SK-N-SH (cell line): ENCODE data around the gene STIM2. TPM values are rescaled to one million over a fixed set of nuclear protein-coding genes. Genes with fewer than 3 reads are reported as not detected.

Experiments used
- CTCF ChIA-PET: fragments of 300-600, 350-600 bp; formaldehyde crosslinking; extraction: SDS; loops from one replicate; lab custom pipeline; 2021; lab: Yijun Ruan, JAX
- POLR2A ChIA-PET: fragments of 350-600 bp; sonication (Branson Sonifier 250); formaldehyde crosslinking; extraction: SDS; loops from one replicate; lab custom pipeline; 2020; ENCODE audit warnings: antibody characterized with exemption, inconsistent platforms; lab: Yijun Ruan, JAX
- DNase-seq: peaks from one replicate; pipeline ENCODE4 v3.0.0; 2012
- H2AFZ ChIP-seq: fragments of 200-600 bp; sonication (generic); 2 replicates; pipeline ENCODE4 v1.8.1; 2016; ENCODE audit warnings: antibody characterized with exemption, mild to moderate bottlenecking, low read depth
- H3F3A ChIP-seq: fragments of 200-600 bp; sonication (generic); replicated peaks from 2 replicates; pipeline ENCODE3; 2016; ENCODE audit warnings: antibody characterized with exemption, mild to moderate bottlenecking; ENCODE audit not compliant: insufficient read depth
- H3K27ac ChIP-seq, 2 experiments: fragments of 200-500 bp in 1 of 2; fragments of 200-600 bp in 1 of 2; sonication (Bioruptor generic) in 1 of 2; sonication (generic), shearing (Covaris generic) in 1 of 2; 2 replicates each; pipeline versions ENCODE4 v1.5.1 to v1.6.1; 2014 to 2016; ENCODE audit warnings: low read depth in 2 of 2, inconsistent platforms in 1 of 2, low read length in 1 of 2, mild to moderate bottlenecking in 1 of 2, mixed read lengths in 1 of 2
- H3K27me3 ChIP-seq: fragments of 200-600 bp; sonication (generic), shearing (Covaris generic); 2 replicates; pipeline ENCODE4 v1.6.1; 2016; ENCODE audit warnings: mixed run types; ENCODE audit not compliant: insufficient read depth
- H3K36me3 ChIP-seq, 2 experiments: fragments of 200-500 bp in 1 of 2; fragments of 200-600 bp in 1 of 2; sonication (Bioruptor generic) in 1 of 2; sonication (generic) in 1 of 2; replicated peaks in 1 of 2; 2 replicates each; pipeline versions ENCODE3 to v1.5.1; 2014 to 2016; ENCODE audit warnings: low read length in 1 of 2, mild to moderate bottlenecking in 1 of 2; ENCODE audit not compliant: insufficient read depth in 2 of 2, control insufficient read depth in 1 of 2
- H3K4me1 ChIP-seq, 2 experiments: fragments of 200-500 bp in 1 of 2; fragments of 200-600 bp in 1 of 2; sonication (Bioruptor generic) in 1 of 2; sonication (generic), shearing (Covaris generic) in 1 of 2; 2 replicates each; pipeline versions ENCODE4 v1.5.1 to v1.6.1; 2014 to 2016; ENCODE audit warnings: low read depth in 1 of 2, low read length in 1 of 2, mixed run types in 1 of 2; ENCODE audit not compliant: insufficient read depth in 2 of 2, control insufficient read depth in 1 of 2
- H3K4me2 ChIP-seq: fragments of 200-600 bp; sonication (generic), shearing (Covaris generic); 2 replicates; pipeline ENCODE4 v1.6.1; 2017; ENCODE audit warnings: mixed run types
- H3K4me3 ChIP-seq, 2 experiments: fragments of 200-500 bp in 1 of 2; fragments of 200-600 bp in 1 of 2; sonication (Bioruptor generic) in 1 of 2; sonication (generic), shearing (Covaris generic) in 1 of 2; 2 replicates each; pipeline versions ENCODE4 v1.5.1 to v1.8.1; 2014 to 2016; ENCODE audit warnings: low read depth in 2 of 2, inconsistent platforms in 1 of 2, low read length in 1 of 2, mild to moderate bottlenecking in 1 of 2, mixed read lengths in 1 of 2, moderate library complexity in 1 of 2
- H3K79me2 ChIP-seq: fragments of 200-600 bp; sonication (generic); 2 replicates; pipeline ENCODE4 v1.8.1; 2017; ENCODE audit warnings: mild to moderate bottlenecking; ENCODE audit not compliant: insufficient read depth
- H3K9ac ChIP-seq: fragments of 200-600 bp; sonication (generic); 2 replicates; pipeline ENCODE4 v1.6.1; 2017; ENCODE audit warnings: mixed run types
- H3K9me2 ChIP-seq: fragments of 200-600 bp; sonication (generic); 2 replicates; pipeline ENCODE4 v1.6.1; 2017; ENCODE audit warnings: mixed run types
- H3K9me3 ChIP-seq: fragments of 200-600 bp; sonication (generic); 2 replicates; pipeline ENCODE4 v1.6.1; 2017; ENCODE audit warnings: mixed run types, mild to moderate bottlenecking, moderate library complexity
- H4K20me1 ChIP-seq: fragments of 200-600 bp; sonication (generic); 2 replicates; pipeline ENCODE4 v1.6.1; 2017; ENCODE audit warnings: mild to moderate bottlenecking, mixed run types; ENCODE audit not compliant: insufficient read depth
- EP300 ChIP-seq, 2 experiments: IDR thresholded peaks; 2 replicates each; pipeline versions ENCODE4 v1.4.0 to v1.6.1; 2012; ENCODE audit warnings: borderline replicate concordance in 1 of 2, low read depth in 1 of 2, low read length in 1 of 2
- EZH2phosphoT487 ChIP-seq: fragments of 200-600 bp; sonication (generic); IDR thresholded peaks from 2 replicates; pipeline ENCODE4 v1.6.1; 2017; ENCODE audit warnings: low read depth, mixed run types, mild to moderate bottlenecking, antibody characterized with exemption, moderate library complexity, borderline replicate concordance
- FOSL2 ChIP-seq: IDR thresholded peaks from 2 replicates; pipeline ENCODE4 v1.4.0; 2012; ENCODE audit warnings: low read depth, mild to moderate bottlenecking, moderate library complexity, borderline replicate concordance
- GABPA ChIP-seq: IDR thresholded peaks from 2 replicates; pipeline ENCODE4 v1.4.0; 2012; ENCODE audit warnings: low read depth, mild to moderate bottlenecking
- GATA2 ChIP-seq: sonication (generic); formaldehyde crosslinking; IDR thresholded peaks from 2 replicates; pipeline ENCODE4 v1.5.0; 2020; ENCODE audit warnings: mild to moderate bottlenecking, missing genetic modification reagents
- IRF3 ChIP-seq: fragments of 150-350 bp; IDR thresholded peaks from 2 replicates; pipeline ENCODE4 v1.6.1; 2016; ENCODE audit warnings: mild to moderate bottlenecking, low read depth, low read length
- MEF2A ChIP-seq: IDR thresholded peaks from 2 replicates; pipeline ENCODE4 v1.4.0; 2012; ENCODE audit warnings: low read depth, borderline replicate concordance
- NFIC ChIP-seq: IDR thresholded peaks from 2 replicates; pipeline ENCODE4 v1.4.0; 2012; ENCODE audit warnings: borderline replicate concordance
- RXRA ChIP-seq: IDR thresholded peaks from 2 replicates; pipeline ENCODE4 v1.4.0; 2012; ENCODE audit warnings: low read depth, mild to moderate bottlenecking, borderline replicate concordance
- SMC3 ChIP-seq: IDR thresholded peaks from 2 replicates; pipeline ENCODE4 v1.6.1; 2012; ENCODE audit warnings: low read depth, low read length, improper control_type of control experiment
- TAF1 ChIP-seq: IDR thresholded peaks from 2 replicates; pipeline ENCODE4 v1.6.1; 2012; ENCODE audit warnings: low read depth, mild to moderate bottlenecking, low read length, moderate library complexity, borderline replicate concordance
- TCF12 ChIP-seq: IDR thresholded peaks from 2 replicates; pipeline ENCODE4 v1.4.0; 2012
- USF1 ChIP-seq: IDR thresholded peaks from 2 replicates; pipeline ENCODE4 v1.4.0; 2012; ENCODE audit warnings: low read depth, borderline replicate concordance
- YY1 ChIP-seq: IDR thresholded peaks from 2 replicates; pipeline ENCODE4 v1.4.0; 2012; ENCODE audit warnings: low read depth, mild to moderate bottlenecking
- WGBS: methylation state at CpG from one replicate; pipeline ENCODE4 v1.1.6; 2017; ENCODE audit warnings: low lambda C conversion rate; 5-methylcytosine and 5-hydroxymethylcytosine counted together
- polyA plus RNA-seq, 3 experiments: library from polyadenylated mRNA; depleted of rRNA; stranded (reverse); fragments of >200 nt; gene quantifications; 2 replicates each; pipeline ENCODE4 v1.2.3, GENCODE V29; 2012
- TF ChIP-seq, protein P1 (sequence below): IDR thresholded peaks from 2 replicates; pipeline ENCODE4 v1.6.1; 2012; ENCODE audit warnings: mild to moderate bottlenecking, low read depth, low read length, moderate library complexity
- TF ChIP-seq, protein P2 (sequence below): fragments of 150-350 bp; IDR thresholded peaks from 2 replicates; pipeline ENCODE4 v1.6.1; 2017; ENCODE audit warnings: antibody characterized with exemption, low read length, low read depth, borderline replicate concordance
- TF ChIP-seq, protein P3 (sequence below): IDR thresholded peaks from 2 replicates; pipeline ENCODE4 v1.4.0; 2012; ENCODE audit warnings: low read depth, borderline replicate concordance

The STIM2 gene
- polyA plus RNA-seq, 1 of the 3 experiments (the other 2 are of a cell fraction), result 14.7 TPM

DNA sequence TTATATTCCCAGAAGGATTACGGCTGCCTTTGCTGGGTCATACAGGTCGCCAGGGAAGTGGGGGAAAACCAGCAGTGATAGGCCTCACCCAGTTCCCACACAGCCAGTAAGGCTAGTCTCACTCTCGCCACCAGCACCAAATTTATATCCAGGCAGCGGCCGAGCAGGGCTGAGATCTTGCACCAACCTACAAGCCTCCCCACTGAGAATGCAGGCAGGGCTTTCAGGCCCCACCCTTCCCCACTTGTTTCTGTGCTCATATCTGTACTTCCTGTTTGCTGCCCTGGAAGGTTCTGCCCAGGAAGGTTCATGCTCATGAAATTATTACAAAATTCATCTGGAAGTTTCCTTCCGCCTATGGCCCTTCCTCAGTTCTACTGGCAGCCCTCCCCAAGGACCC is 179.7 kb downstream of the STIM2 start:
- WGBS, result 58% methylated on average over 1 of the region's 6 CpGs
- H3K4me3 ChIP-seq, result no peak overlapping the region
- no peaks in the 10 kb centered on the region for H3K9me3 ChIP-seq
- DNase-seq, result no peak
- H4K20me1 ChIP-seq, result no peaks in the 10 kb centered on the region
- H3K9ac ChIP-seq, result no peak overlapping the region
- CTCF ChIA-PET, result no interaction called here
- H2AFZ ChIP-seq, result no peak overlapping the region
- no peaks in the 10 kb centered on the region for H3F3A ChIP-seq
- POLR2A ChIA-PET, result no interaction called here
- H3K9me2 ChIP-seq, result no peaks in the 10 kb centered on the region
- H3K27ac ChIP-seq, result no peak overlapping the region
- H3K79me2 ChIP-seq, result no peaks in the 10 kb centered on the region
- H3K36me3 ChIP-seq, result no peaks in the 10 kb centered on the region
- no peaks in the 10 kb centered on the region for H3K4me1 ChIP-seq
- TF ChIP-seq, protein P1, sequence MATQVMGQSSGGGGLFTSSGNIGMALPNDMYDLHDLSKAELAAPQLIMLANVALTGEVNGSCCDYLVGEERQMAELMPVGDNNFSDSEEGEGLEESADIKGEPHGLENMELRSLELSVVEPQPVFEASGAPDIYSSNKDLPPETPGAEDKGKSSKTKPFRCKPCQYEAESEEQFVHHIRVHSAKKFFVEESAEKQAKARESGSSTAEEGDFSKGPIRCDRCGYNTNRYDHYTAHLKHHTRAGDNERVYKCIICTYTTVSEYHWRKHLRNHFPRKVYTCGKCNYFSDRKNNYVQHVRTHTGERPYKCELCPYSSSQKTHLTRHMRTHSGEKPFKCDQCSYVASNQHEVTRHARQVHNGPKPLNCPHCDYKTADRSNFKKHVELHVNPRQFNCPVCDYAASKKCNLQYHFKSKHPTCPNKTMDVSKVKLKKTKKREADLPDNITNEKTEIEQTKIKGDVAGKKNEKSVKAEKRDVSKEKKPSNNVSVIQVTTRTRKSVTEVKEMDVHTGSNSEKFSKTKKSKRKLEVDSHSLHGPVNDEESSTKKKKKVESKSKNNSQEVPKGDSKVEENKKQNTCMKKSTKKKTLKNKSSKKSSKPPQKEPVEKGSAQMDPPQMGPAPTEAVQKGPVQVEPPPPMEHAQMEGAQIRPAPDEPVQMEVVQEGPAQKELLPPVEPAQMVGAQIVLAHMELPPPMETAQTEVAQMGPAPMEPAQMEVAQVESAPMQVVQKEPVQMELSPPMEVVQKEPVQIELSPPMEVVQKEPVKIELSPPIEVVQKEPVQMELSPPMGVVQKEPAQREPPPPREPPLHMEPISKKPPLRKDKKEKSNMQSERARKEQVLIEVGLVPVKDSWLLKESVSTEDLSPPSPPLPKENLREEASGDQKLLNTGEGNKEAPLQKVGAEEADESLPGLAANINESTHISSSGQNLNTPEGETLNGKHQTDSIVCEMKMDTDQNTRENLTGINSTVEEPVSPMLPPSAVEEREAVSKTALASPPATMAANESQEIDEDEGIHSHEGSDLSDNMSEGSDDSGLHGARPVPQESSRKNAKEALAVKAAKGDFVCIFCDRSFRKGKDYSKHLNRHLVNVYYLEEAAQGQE, result no peak
- TF ChIP-seq TCF12, result no peak
- no peak for TF ChIP-seq MEF2A
- no peak for TF ChIP-seq FOSL2
- no peak for TF ChIP-seq GABPA
- no peak for TF ChIP-seq EZH2phosphoT487
- TF ChIP-seq RXRA, result no peak
- TF ChIP-seq, protein P2, sequence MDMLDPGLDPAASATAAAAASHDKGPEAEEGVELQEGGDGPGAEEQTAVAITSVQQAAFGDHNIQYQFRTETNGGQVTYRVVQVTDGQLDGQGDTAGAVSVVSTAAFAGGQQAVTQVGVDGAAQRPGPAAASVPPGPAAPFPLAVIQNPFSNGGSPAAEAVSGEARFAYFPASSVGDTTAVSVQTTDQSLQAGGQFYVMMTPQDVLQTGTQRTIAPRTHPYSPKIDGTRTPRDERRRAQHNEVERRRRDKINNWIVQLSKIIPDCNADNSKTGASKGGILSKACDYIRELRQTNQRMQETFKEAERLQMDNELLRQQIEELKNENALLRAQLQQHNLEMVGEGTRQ, result no peak
- no peak for TF ChIP-seq TAF1
- no peak for TF ChIP-seq NFIC
- no peak for TF ChIP-seq IRF3
- no peak for TF ChIP-seq GATA2 (CRISPR knock-in tag)
- TF ChIP-seq, protein P3, sequence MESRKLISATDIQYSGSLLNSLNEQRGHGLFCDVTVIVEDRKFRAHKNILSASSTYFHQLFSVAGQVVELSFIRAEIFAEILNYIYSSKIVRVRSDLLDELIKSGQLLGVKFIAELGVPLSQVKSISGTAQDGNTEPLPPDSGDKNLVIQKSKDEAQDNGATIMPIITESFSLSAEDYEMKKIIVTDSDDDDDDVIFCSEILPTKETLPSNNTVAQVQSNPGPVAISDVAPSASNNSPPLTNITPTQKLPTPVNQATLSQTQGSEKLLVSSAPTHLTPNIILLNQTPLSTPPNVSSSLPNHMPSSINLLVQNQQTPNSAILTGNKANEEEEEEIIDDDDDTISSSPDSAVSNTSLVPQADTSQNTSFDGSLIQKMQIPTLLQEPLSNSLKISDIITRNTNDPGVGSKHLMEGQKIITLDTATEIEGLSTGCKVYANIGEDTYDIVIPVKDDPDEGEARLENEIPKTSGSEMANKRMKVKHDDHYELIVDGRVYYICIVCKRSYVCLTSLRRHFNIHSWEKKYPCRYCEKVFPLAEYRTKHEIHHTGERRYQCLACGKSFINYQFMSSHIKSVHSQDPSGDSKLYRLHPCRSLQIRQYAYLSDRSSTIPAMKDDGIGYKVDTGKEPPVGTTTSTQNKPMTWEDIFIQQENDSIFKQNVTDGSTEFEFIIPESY, result no peak
- TF ChIP-seq USF1, result no peak
- no peak for TF ChIP-seq EP300 (IDR thresholded peaks at IDR 0.05; ENCODE audit: borderline replicate concordance in 1 of 2, low read depth in 1 of 2, low read length in 1 of 2)
- no peak for TF ChIP-seq YY1
- no peak for TF ChIP-seq SMC3
- H3K27me3 ChIP-seq, result no peaks in the 10 kb centered on the region
- no peak overlapping the region for H3K4me2 ChIP-seq
